HepG2 (cell line): ENCODE data around the gene ZBTB7B. TPM values are rescaled to one million over a fixed set of nuclear protein-coding genes. Genes with fewer than 3 reads are reported as not detected.

Experiments used
- ARID3A ChIP-seq: IDR thresholded peaks from 2 replicates; pipeline ENCODE4 v1.6.1; 2012; ENCODE audit warnings: low read depth, low read length, improper control_type of control experiment
- CEBPZ ChIP-seq: IDR thresholded peaks from 2 replicates; pipeline ENCODE4 v1.6.1; 2012; ENCODE audit warnings: low read length, improper control_type of control experiment
- HDAC2 ChIP-seq: sonication (generic); formaldehyde crosslinking; IDR thresholded peaks from 2 replicates; pipeline ENCODE4 v1.4.0; 2020; ENCODE audit warnings: missing genetic modification reagents
- MAX ChIP-seq: IDR thresholded peaks from 2 replicates; pipeline ENCODE4 v1.6.1; 2012; ENCODE audit warnings: inconsistent platforms
- NFYB ChIP-seq: sonication (generic); formaldehyde crosslinking; IDR thresholded peaks from 2 replicates; pipeline ENCODE4 v1.4.0; 2020; ENCODE audit warnings: missing genetic modification reagents
- PAF1 ChIP-seq: IDR thresholded peaks from 2 replicates; pipeline ENCODE4 v1.6.1; 2016; ENCODE audit warnings: missing genetic modification reagents, missing compliant biosample characterization
- PRDM15 ChIP-seq: sonication (generic); formaldehyde crosslinking; IDR thresholded peaks from 2 replicates; pipeline ENCODE4 v1.4.0; 2020; ENCODE audit warnings: missing genetic modification reagents
- STAG1 ChIP-seq: sonication (generic); formaldehyde crosslinking; IDR thresholded peaks from 2 replicates; pipeline ENCODE4 v1.4.0; 2020; ENCODE audit warnings: missing genetic modification reagents
- ZBED4 ChIP-seq: sonication (generic); formaldehyde crosslinking; IDR thresholded peaks from 2 replicates; pipeline ENCODE4 v1.4.0; 2020; ENCODE audit warnings: missing genetic modification reagents, borderline replicate concordance
- ZNF264 ChIP-seq: sonication (generic); formaldehyde crosslinking; IDR thresholded peaks from 2 replicates; pipeline ENCODE4 v1.4.0; 2020; ENCODE audit warnings: missing genetic modification reagents
- ZNF280D ChIP-seq: sonication (generic); formaldehyde crosslinking; IDR thresholded peaks from 2 replicates; pipeline ENCODE4 v1.5.1; 2020; ENCODE audit warnings: mild to moderate bottlenecking, missing genetic modification reagents
- ZNF331 ChIP-seq: sonication (generic); formaldehyde crosslinking; IDR thresholded peaks from 2 replicates; pipeline ENCODE4 v1.4.0; 2020; ENCODE audit warnings: missing genetic modification reagents
- polyA plus RNA-seq, 8 experiments: library from polyadenylated mRNA; depleted of rRNA in 3 of 8; stranded (reverse) in 7 of 8; unstranded in 1 of 8; fragments of >200 nt; fragmentation: Illumina TruSeq in 4 of 8; extraction: Trizol in 4 of 8; gene quantifications; 2 replicates each; pipeline versions ENCODE4 v1.2.1 to v1.2.3, GENCODE V29; 2011 to 2016; ENCODE audit warnings: low read depth in 4 of 8, missing spikeins in 1 of 8, mixed read lengths in 1 of 8; ENCODE audit not compliant: insufficient read depth in 1 of 8
- total RNA-seq, 5 experiments: library from RNA; depleted of rRNA; stranded (reverse); fragments of >200 nt; fragmentation: Illumina TruSeq; extraction: Trizol; gene quantifications; 2 replicates each; pipeline ENCODE4 v1.2.3, GENCODE V29; 2016; ENCODE audit warnings: low read depth in 1 of 5

The ZBTB7B gene
- total and polyA plus RNA-seq, 2 of the 13 experiments (the other 11 are each of a cell fraction or from before 2014, with no cell fraction given), result 15.5 to 17.5 TPM

GRCh38 chr1:154999571-155000410 is 2.8 kb upstream of the ZBTB7B start (continued):
- TF ChIP-seq CEBPZ (no peak), PAF1 (CRISPR knock-in tag) (no peak), HDAC2 (no peak), ARID3A (no peak), ZNF280D (no peak), ZNF264 (peak; percentile 44; the same call in 1 of the 2 replicates), PRDM15 (CRISPR knock-in tag) (peak; percentile 94), ZBED4 (CRISPR knock-in tag) (peak; percentile 82), NFYB (CRISPR knock-in tag) (no peak), STAG1 (no peak), MAX (peak; percentile 83), ZNF331 (CRISPR knock-in tag) (no peak)
